Caco-2 (cell line): ENCODE results near the gene RABEP2. TPM values are rescaled to one million over a fixed set of nuclear protein-coding genes. Genes with fewer than 3 reads are reported as not detected.
"Not testable (repeated sequence)": the region's sequence is repeated elsewhere in the genome, so short reads cannot be mapped to it uniquely, and the experiment has no call there.

Source experiments
- BruUV-seq: library from RNA; stranded (reverse); fragments of 400-500 nt; replicated peaks from 2 replicates; lab custom pipeline; 2021; lab: Mats Ljungman, UMichigan
- CTCF ChIA-PET: fragments of 300-600 bp; sonication (Branson Sonifier 250); formaldehyde crosslinking; loops from one replicate; lab custom pipeline; 2022; ENCODE audit warnings: antibody characterized with exemption; lab: Charles Lee
- POLR2A ChIA-PET: fragments of 300-600 bp; sonication (Branson Sonifier 250); formaldehyde crosslinking; loops from one replicate; lab custom pipeline; 2022; ENCODE audit warnings: antibody characterized with exemption; lab: Charles Lee
- DNase-seq, 2 experiments: peaks; one replicate each; pipeline versions ENCODE4 v3.0.0 to v3.0.0-alpha.2; 2020 to 2022
- H3K27me3 ChIP-seq: replicated peaks from 2 replicates; pipeline ENCODE4 v1.6.0; 2011; ENCODE audit warnings: low read length; ENCODE audit not compliant: control insufficient read depth, insufficient read depth
- H3K36me3 ChIP-seq: 2 replicates; pipeline ENCODE4 v1.5.1; 2011; ENCODE audit warnings: low read length; ENCODE audit not compliant: control insufficient read depth, insufficient read depth
- H3K4me1 ChIP-seq: fragments of 250-450 bp; sonication (Bioruptor Pico); 2 replicates; pipeline ENCODE4 v1.5.1; 2020; ENCODE audit warnings: mild to moderate bottlenecking
- H3K4me3 ChIP-seq: 2 replicates; pipeline ENCODE4 v1.5.1; 2011; ENCODE audit warnings: low read depth, mild to moderate bottlenecking, control low read depth, low read length
- H3K9me3 ChIP-seq: fragments of 250-450 bp; sonication (Bioruptor Pico); 2 replicates; pipeline ENCODE4 v1.5.1; 2020; ENCODE audit warnings: mild to moderate bottlenecking, moderate library complexity
- H3K27ac Mint-ChIP-seq: one replicate; pipeline ENCODE4 v1.8.0; 2022; ENCODE audit warnings: mixed read lengths; ENCODE audit not compliant: unreplicated experiment
- H3K27me3 Mint-ChIP-seq: one replicate; pipeline ENCODE4 v1.8.0; 2022; ENCODE audit warnings: mixed read lengths; ENCODE audit not compliant: insufficient read depth, unreplicated experiment
- H3K36me3 Mint-ChIP-seq: one replicate; pipeline ENCODE4 v1.8.0; 2022; ENCODE audit warnings: mild to moderate bottlenecking, mixed read lengths; ENCODE audit not compliant: insufficient read depth, unreplicated experiment
- H3K4me1 Mint-ChIP-seq: one replicate; pipeline ENCODE4 v1.8.0; 2022; ENCODE audit warnings: low read depth, mixed read lengths; ENCODE audit not compliant: unreplicated experiment
- H3K4me3 Mint-ChIP-seq: one replicate; pipeline ENCODE4 v1.8.0; 2022; ENCODE audit warnings: mild to moderate bottlenecking, moderate library complexity, mixed read lengths; ENCODE audit not compliant: unreplicated experiment
- H3K9me3 Mint-ChIP-seq: one replicate; pipeline ENCODE4 v1.8.0; 2022; ENCODE audit warnings: mixed read lengths; ENCODE audit not compliant: unreplicated experiment
- CTCF ChIP-seq, 2 experiments: fragments of 200-600 bp in 1 of 2; IDR thresholded peaks; 1 replicate in 1 of 2; 2 replicates in 1 of 2; pipeline versions ENCODE4 v1.5.1 to v1.8.0; 2011 to 2022; ENCODE audit warnings: antibody characterized with exemption in 1 of 2, control low read depth in 1 of 2, inconsistent platforms in 1 of 2, low read depth in 1 of 2, low read length in 1 of 2, mild to moderate bottlenecking in 1 of 2, moderate library complexity in 1 of 2; ENCODE audit not compliant: insufficient read depth in 1 of 2, severe bottlenecking in 1 of 2, unreplicated experiment in 1 of 2
- intact Hi-C: fragments of 100-400 bp; cut with micrococcal nuclease; formaldehyde crosslinking; loops from one replicate; pipeline ENCODE4 v1.10.0; 2022; ENCODE audit not compliant: unreplicated experiment
- total RNA-seq: library from RNA; stranded (reverse); gene quantifications from 2 replicates; pipeline ENCODE4 v1.2.3, GENCODE V29; 2022

RABEP2 gene
- total RNA-seq, 1 experiment from 2014 or later = 22.9 TPM

- CTCF ChIA-PET = no interaction called here
- POLR2A ChIA-PET = no interaction called here
- Histone ChIP-seq H3K27me3 (no peaks in the 10 kb centered on the region), H3K4me1 (peaks cover 12% of the 10 kb centered on the region), H3K36me3 (peaks cover 1% of the 10 kb centered on the region), H3K4me3 (no peak overlapping the region), H3K9me3 (no peaks in the 10 kb centered on the region)
- no peak for DNase-seq
- Mint-ChIP-seq H3K4me1 (peaks cover 13% of the 10 kb centered on the region), H3K9me3 (no peaks in the 10 kb centered on the region), H3K4me3 (no peak overlapping the region), H3K36me3 (peaks cover 68% of the 10 kb centered on the region), H3K27ac (no peak overlapping the region), H3K27me3 (no peaks in the 10 kb centered on the region)
- BruUV-seq = no TSS peak
- intact Hi-C loops = no loop called here
- TF ChIP-seq CTCF (IDR thresholded peaks at IDR 0.05; ENCODE audit: insufficient read depth in 1 of 2, low read depth in 1 of 2, low read length in 1 of 2, severe bottlenecking in 1 of 2, unreplicated experiment in 1 of 2) = no peak
These were observed 55.8 kb downstream of the RABEP2 start for GRCh38 chr16:28869201-28869600.

GRCh38 chr16:28867646-28868045 is 57.4 kb downstream of the RABEP2 start:
- H3K27ac Mint-ChIP-seq, BruUV-seq, H3K36me3 ChIP-seq, H3K27me3 ChIP-seq, H3K9me3 Mint-ChIP-seq, H3K4me3 Mint-ChIP-seq, H3K27me3 Mint-ChIP-seq, POLR2A ChIA-PET, DNase-seq, CTCF ChIA-PET, H3K4me3 ChIP-seq, H3K9me3 ChIP-seq, intact Hi-C loops: not testable (repeated sequence)
- peaks cover 66% of the 10 kb centered on the region for H3K36me3 Mint-ChIP-seq
- peaks cover 13% of the 10 kb centered on the region for H3K4me1 Mint-ChIP-seq
- peaks cover 12% of the 10 kb centered on the region for H3K4me1 ChIP-seq

- no TSS peak for BruUV-seq
- Mint-ChIP-seq H3K4me1 (peaks cover 13% of the 10 kb centered on the region), H3K27me3 (no peaks in the 10 kb centered on the region), H3K4me3 (no peak overlapping the region), H3K9me3 (no peaks in the 10 kb centered on the region), H3K27ac (no peak overlapping the region), H3K36me3 (peaks cover 62% of the 10 kb centered on the region)
- H3K36me3 ChIP-seq = no peaks in the 10 kb centered on the region; the same call in 1 of the 2 replicates
- H3K4me1 ChIP-seq = peaks cover 12% of the 10 kb centered on the region
- H3K27me3 ChIP-seq = no peaks in the 10 kb centered on the region
- ChIA-PET POLR2A (no interaction called here), CTCF (no interaction called here)
- no peak overlapping the region for H3K4me3 ChIP-seq
- no peak for DNase-seq
- TF ChIP-seq CTCF (IDR thresholded peaks at IDR 0.05; ENCODE audit: insufficient read depth in 1 of 2, low read depth in 1 of 2, low read length in 1 of 2, severe bottlenecking in 1 of 2, unreplicated experiment in 1 of 2) = no peak
- intact Hi-C loops = no loop called here
- H3K9me3 ChIP-seq = no peaks in the 10 kb centered on the region
These were observed 57.8 kb downstream of the RABEP2 start for GRCh38 chr16:28867241-28867640.

- no TSS peak for BruUV-seq
- Histone ChIP-seq H3K9me3 (no peaks in the 10 kb centered on the region), H3K27me3 (no peaks in the 10 kb centered on the region), H3K4me1 (peaks cover 12% of the 10 kb centered on the region), H3K4me3 (no peak overlapping the region), H3K36me3 (no peaks in the 10 kb centered on the region; the same call in 1 of the 2 replicates)
- Mint-ChIP-seq H3K27ac (no peak overlapping the region), H3K9me3 (no peaks in the 10 kb centered on the region), H3K27me3 (no peaks in the 10 kb centered on the region), H3K4me3 (no peak overlapping the region), H3K36me3 (peaks cover 55% of the 10 kb centered on the region), H3K4me1 (peaks cover 13% of the 10 kb centered on the region)
- intact Hi-C loops = no loop called here
- no peak for TF ChIP-seq CTCF (IDR thresholded peaks at IDR 0.05; ENCODE audit: insufficient read depth in 1 of 2, low read depth in 1 of 2, low read length in 1 of 2, severe bottlenecking in 1 of 2, unreplicated experiment in 1 of 2)
- ChIA-PET POLR2A (no interaction called here), CTCF (no interaction called here)
- DNase-seq = no peak
These were observed 58.6 kb downstream of the RABEP2 start for GRCh38 chr16:28866454-28866804.
